WTC11 (cell line): ENCODE data around the gene CHRNA3. TPM values are rescaled to one million over a fixed set of nuclear protein-coding genes. Genes with fewer than 3 reads are reported as not detected.

Source experiments
- ATAC-seq: fragments of 200-7000 bp; cut with Tn5 transposase; 2 replicates; pipeline ENCODE4 v1.10.0; 2021; ENCODE audit warnings: mild to moderate bottlenecking, moderate library complexity
- CTCF ChIA-PET: fragments of 300-600 bp; sonication (Branson Sonifier 250); formaldehyde crosslinking; loops from one replicate; lab custom pipeline; 2021; ENCODE audit warnings: antibody characterized with exemption; lab: Charles Lee
- POLR2A ChIA-PET: fragments of 350-600 bp; sonication (Branson Sonifier 250); formaldehyde crosslinking; loops from one replicate; lab custom pipeline; 2021; ENCODE audit warnings: antibody characterized with exemption; lab: Charles Lee
- DNase-seq: peaks from one replicate; pipeline ENCODE4 v3.0.0; 2021; ENCODE audit warnings: low spot score
- H3K27ac Mint-ChIP-seq: 2 replicates; pipeline ENCODE4 v1.8.0; 2021; ENCODE audit warnings: mixed read lengths
- H3K27me3 Mint-ChIP-seq: 2 replicates; pipeline ENCODE4 v1.8.0; 2021; ENCODE audit warnings: low read depth, mild to moderate bottlenecking, moderate library complexity, mixed read lengths
- H3K36me3 Mint-ChIP-seq: 2 replicates; pipeline ENCODE4 v1.8.0; 2021; ENCODE audit warnings: mixed read lengths
- H3K4me1 Mint-ChIP-seq: 2 replicates; pipeline ENCODE4 v1.8.0; 2022; ENCODE audit warnings: mixed read lengths
- H3K4me3 Mint-ChIP-seq: 2 replicates; pipeline ENCODE4 v1.8.0; 2021; ENCODE audit warnings: mild to moderate bottlenecking, moderate library complexity, mixed read lengths
- H3K9me3 Mint-ChIP-seq: 2 replicates; pipeline ENCODE4 v1.8.0; 2021; ENCODE audit warnings: mixed read lengths
- ATF1 ChIP-seq: sonication (generic); formaldehyde crosslinking; IDR thresholded peaks from 2 replicates; pipeline ENCODE4 v1.8.1; 2023; ENCODE audit warnings: mild to moderate bottlenecking, moderate library complexity, missing genetic modification reagents
- CBFB ChIP-seq: sonication (generic); formaldehyde crosslinking; IDR thresholded peaks from 2 replicates; pipeline ENCODE4 v1.8.1; 2022; ENCODE audit warnings: mild to moderate bottlenecking, low read depth, missing genetic modification reagents
- CREM ChIP-seq: sonication (generic); formaldehyde crosslinking; IDR thresholded peaks from 2 replicates; pipeline ENCODE4 v1.8.1; 2022; ENCODE audit warnings: mild to moderate bottlenecking, missing genetic modification reagents, moderate library complexity
- GABPB1 ChIP-seq: sonication (generic); formaldehyde crosslinking; IDR thresholded peaks from 2 replicates; pipeline ENCODE4 v1.8.1; 2023; ENCODE audit warnings: mild to moderate bottlenecking, missing genetic modification reagents
- GRHL2 ChIP-seq: fragments of 250-450 bp; sonication (Bioruptor Pico); IDR thresholded peaks from 2 replicates; pipeline ENCODE4 v1.8.0; 2022; ENCODE audit warnings: mild to moderate bottlenecking, moderate library complexity; ENCODE audit not compliant: insufficient replicate concordance, severe bottlenecking
- HMGA2 ChIP-seq: fragments of 250-450 bp; sonication (Bioruptor Pico); IDR thresholded peaks from 2 replicates; pipeline ENCODE4 v1.4.0; 2021; ENCODE audit warnings: mild to moderate bottlenecking, moderate library complexity
- IRF2 ChIP-seq: sonication (generic); formaldehyde crosslinking; IDR thresholded peaks from 2 replicates; pipeline ENCODE4 v1.8.0; 2022; ENCODE audit warnings: low read depth, missing genetic modification reagents, borderline replicate concordance
- JAZF1 ChIP-seq: fragments of 250-450 bp; sonication (Bioruptor Pico); IDR thresholded peaks from 2 replicates; pipeline ENCODE4 v1.9.0; 2021; ENCODE audit warnings: moderate library complexity, mild to moderate bottlenecking, inconsistent platforms
- NFE2L1 ChIP-seq: sonication (generic); formaldehyde crosslinking; IDR thresholded peaks from 2 replicates; pipeline ENCODE4 v1.8.1; 2023; ENCODE audit warnings: missing genetic modification reagents
- NFYB ChIP-seq: sonication (generic); formaldehyde crosslinking; conservative IDR thresholded peaks from 2 replicates; pipeline ENCODE4 v1.8.0; 2022; ENCODE audit warnings: low read depth, missing genetic modification reagents
- NR1H2 ChIP-seq: sonication (generic); formaldehyde crosslinking; IDR thresholded peaks from 2 replicates; pipeline ENCODE4 v1.9.0; 2021; ENCODE audit warnings: mild to moderate bottlenecking, moderate library complexity, missing genetic modification reagents
- SOX15 ChIP-seq: fragments of 250-450 bp; sonication (Bioruptor Pico); IDR thresholded peaks from 2 replicates; pipeline ENCODE4 v1.9.0; 2021; ENCODE audit warnings: mild to moderate bottlenecking
- TCF7 ChIP-seq: sonication (generic); formaldehyde crosslinking; IDR thresholded peaks from 2 replicates; pipeline ENCODE4 v1.8.0; 2022; ENCODE audit warnings: mild to moderate bottlenecking, low read depth, missing genetic modification reagents, moderate library complexity
- TEAD1 ChIP-seq: sonication (generic); formaldehyde crosslinking; IDR thresholded peaks from 2 replicates; pipeline ENCODE4 v1.8.0; 2022; ENCODE audit warnings: mild to moderate bottlenecking, missing genetic modification reagents
- ZNF219 ChIP-seq: sonication (generic); formaldehyde crosslinking; IDR thresholded peaks from 2 replicates; pipeline ENCODE4 v1.8.0; 2023; ENCODE audit warnings: missing genetic modification reagents, mild to moderate bottlenecking, borderline replicate concordance
- total RNA-seq: library from RNA; stranded (reverse); gene quantifications from 3 replicates; pipeline ENCODE4 v1.2.3, GENCODE V29; 2021
- TF ChIP-seq, protein P1 (sequence below): sonication (generic); formaldehyde crosslinking; IDR thresholded peaks from 2 replicates; pipeline ENCODE4 v1.8.0; 2023; ENCODE audit warnings: missing genetic modification reagents
- TF ChIP-seq, protein P2 (sequence below): sonication (generic); formaldehyde crosslinking; IDR thresholded peaks from 2 replicates; pipeline ENCODE4 v1.8.1; 2023; ENCODE audit warnings: mild to moderate bottlenecking, missing genetic modification reagents, moderate library complexity
- TF ChIP-seq, protein P3 (sequence below): fragments of 250-450 bp; sonication (Bioruptor Pico); conservative IDR thresholded peaks from 2 replicates; pipeline ENCODE4 v1.9.0; 2021; ENCODE audit warnings: mild to moderate bottlenecking
- TF ChIP-seq, protein P4 (sequence below): sonication (generic); formaldehyde crosslinking; IDR thresholded peaks from 2 replicates; pipeline ENCODE4 v1.8.1; 2023; ENCODE audit warnings: mild to moderate bottlenecking, missing genetic modification reagents
- TF ChIP-seq, protein P5 (sequence below): sonication (generic); formaldehyde crosslinking; IDR thresholded peaks from 2 replicates; pipeline ENCODE4 v1.8.1; 2022; ENCODE audit warnings: mild to moderate bottlenecking, moderate library complexity, missing genetic modification reagents

CHRNA3 gene
- total RNA-seq, 1 experiment from 2014 or later, result 4.4 TPM

DNA sequence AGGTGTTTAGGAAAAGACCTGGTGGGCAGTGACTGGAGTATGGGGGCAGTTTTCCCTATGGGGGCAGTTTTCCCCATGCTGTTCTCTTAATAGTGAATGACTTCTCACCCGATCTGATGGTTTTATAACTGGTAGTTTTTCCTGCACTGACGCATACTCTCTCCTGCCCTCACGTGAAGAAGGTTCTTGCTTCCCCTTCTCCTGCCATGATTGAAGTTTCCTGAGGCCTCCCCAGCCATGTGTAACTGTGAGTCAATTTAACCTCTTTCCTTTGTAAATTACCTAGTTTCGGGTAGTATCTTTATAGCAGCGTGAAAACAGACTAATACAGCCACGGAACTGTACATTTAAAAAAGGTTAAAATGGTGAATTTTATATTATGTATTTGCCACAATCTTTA lies 45.2 kb upstream of the CHRNA3 start:
- Mint-ChIP-seq H3K27ac (no peak overlapping the region), H3K36me3 (no peaks in the 10 kb centered on the region), H3K4me1 (peaks cover 30% of the 10 kb centered on the region), H3K27me3 (peaks cover 30% of the 10 kb centered on the region), H3K9me3 (no peaks in the 10 kb centered on the region), H3K4me3 (no peak overlapping the region)
- DNase-seq (no peak), ATAC-seq (no peak)
- TF ChIP-seq, protein P1, sequence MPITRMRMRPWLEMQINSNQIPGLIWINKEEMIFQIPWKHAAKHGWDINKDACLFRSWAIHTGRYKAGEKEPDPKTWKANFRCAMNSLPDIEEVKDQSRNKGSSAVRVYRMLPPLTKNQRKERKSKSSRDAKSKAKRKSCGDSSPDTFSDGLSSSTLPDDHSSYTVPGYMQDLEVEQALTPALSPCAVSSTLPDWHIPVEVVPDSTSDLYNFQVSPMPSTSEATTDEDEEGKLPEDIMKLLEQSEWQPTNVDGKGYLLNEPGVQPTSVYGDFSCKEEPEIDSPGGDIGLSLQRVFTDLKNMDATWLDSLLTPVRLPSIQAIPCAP (CRISPR knock-in tag), result no peak
- TF ChIP-seq, protein P2, sequence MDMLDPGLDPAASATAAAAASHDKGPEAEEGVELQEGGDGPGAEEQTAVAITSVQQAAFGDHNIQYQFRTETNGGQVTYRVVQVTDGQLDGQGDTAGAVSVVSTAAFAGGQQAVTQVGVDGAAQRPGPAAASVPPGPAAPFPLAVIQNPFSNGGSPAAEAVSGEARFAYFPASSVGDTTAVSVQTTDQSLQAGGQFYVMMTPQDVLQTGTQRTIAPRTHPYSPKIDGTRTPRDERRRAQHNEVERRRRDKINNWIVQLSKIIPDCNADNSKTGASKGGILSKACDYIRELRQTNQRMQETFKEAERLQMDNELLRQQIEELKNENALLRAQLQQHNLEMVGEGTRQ (CRISPR knock-in tag), result no peak
- TF ChIP-seq, protein P3, sequence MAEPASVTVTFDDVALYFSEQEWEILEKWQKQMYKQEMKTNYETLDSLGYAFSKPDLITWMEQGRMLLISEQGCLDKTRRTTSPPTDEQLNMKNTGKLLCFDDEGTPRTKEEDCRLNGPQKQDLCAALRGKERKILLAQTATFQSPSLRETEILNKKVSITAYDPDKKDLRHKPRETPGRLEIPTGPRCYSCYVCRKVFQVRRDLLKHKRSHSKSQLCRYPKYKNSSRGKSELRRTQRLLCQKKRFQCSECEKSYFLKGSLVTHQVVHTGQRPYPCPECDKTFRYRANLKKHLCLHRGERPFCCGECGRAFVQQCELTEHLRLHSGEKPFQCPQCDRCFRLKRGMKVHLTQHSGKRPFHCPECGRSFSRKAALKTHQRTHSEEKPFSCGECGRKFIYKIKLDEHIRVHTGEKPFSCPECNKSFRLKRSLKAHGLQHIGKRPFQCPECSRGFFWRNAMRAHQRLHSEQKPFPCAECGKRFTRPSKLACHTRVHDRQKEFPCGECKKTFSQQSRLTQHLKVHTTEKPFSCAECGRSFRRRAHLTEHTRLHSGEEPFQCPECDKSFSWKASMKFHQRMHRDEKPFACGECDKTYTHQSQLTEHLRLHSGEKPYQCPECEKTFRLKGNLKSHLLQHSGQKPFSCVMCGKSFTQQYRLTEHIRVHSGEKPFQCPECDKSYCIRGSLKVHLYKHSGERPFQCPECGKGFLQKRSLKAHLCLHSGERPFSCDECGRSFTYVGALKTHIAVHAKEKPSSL, result no peak
- no peak for TF ChIP-seq TEAD1
- TF ChIP-seq, protein P4, sequence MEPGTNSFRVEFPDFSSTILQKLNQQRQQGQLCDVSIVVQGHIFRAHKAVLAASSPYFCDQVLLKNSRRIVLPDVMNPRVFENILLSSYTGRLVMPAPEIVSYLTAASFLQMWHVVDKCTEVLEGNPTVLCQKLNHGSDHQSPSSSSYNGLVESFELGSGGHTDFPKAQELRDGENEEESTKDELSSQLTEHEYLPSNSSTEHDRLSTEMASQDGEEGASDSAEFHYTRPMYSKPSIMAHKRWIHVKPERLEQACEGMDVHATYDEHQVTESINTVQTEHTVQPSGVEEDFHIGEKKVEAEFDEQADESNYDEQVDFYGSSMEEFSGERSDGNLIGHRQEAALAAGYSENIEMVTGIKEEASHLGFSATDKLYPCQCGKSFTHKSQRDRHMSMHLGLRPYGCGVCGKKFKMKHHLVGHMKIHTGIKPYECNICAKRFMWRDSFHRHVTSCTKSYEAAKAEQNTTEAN (CRISPR knock-in tag), result no peak
- POLR2A ChIA-PET, result no interaction called here
- CTCF ChIA-PET, result interaction anchor here (1.0 kb wide), 1 partner anchor 74 kb away, joined by 3 read pairs; no protein-coding TSS in a partner anchor

DNA sequence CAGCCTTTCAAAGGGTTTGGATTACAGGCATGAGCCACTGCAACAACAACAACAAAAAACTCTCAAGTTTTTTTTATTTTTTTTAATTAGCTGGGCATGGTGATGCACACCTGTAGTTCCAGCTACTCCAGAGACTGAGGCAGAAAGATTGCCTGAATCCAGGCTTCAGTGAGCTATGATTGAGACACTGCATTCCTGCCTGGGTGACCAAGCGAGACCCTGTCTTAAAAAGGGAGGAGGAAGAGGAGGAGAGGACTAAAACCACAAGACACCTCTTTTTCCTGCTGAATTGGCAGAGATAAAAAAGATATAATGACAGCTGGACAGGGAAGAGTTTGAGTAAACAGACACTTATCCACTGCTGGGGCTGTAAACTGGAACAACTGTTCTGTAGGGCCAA lies 42.9 kb upstream of the CHRNA3 start:
- 0 out of 2 replicates have a peak, but pooled peaks cover 2% of the 10 kb centered on the region for H3K9me3 Mint-ChIP-seq
- no peak overlapping the region for H3K27ac Mint-ChIP-seq
- no peak overlapping the region for H3K4me3 Mint-ChIP-seq
- peaks cover 30% of the 10 kb centered on the region for H3K27me3 Mint-ChIP-seq
- TF ChIP-seq HMGA2 (CRISPR knock-in tag) (no peak), JAZF1 (no peak), GRHL2 (no peak), GABPB1 (CRISPR knock-in tag) (no peak), TCF7 (CRISPR knock-in tag) (no peak), ATF1 (CRISPR knock-in tag) (no peak), IRF2 (no peak)
- TF ChIP-seq, protein P2 (CRISPR knock-in tag), result no peak
- TF ChIP-seq, protein P5, sequence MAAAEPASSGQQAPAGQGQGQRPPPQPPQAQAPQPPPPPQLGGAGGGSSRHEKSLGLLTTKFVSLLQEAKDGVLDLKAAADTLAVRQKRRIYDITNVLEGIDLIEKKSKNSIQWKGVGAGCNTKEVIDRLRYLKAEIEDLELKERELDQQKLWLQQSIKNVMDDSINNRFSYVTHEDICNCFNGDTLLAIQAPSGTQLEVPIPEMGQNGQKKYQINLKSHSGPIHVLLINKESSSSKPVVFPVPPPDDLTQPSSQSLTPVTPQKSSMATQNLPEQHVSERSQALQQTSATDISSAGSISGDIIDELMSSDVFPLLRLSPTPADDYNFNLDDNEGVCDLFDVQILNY, result no peak
- TF ChIP-seq, protein P1 (CRISPR knock-in tag), result no peak
- TF ChIP-seq, all 79 proteins: peak for 0
- ATAC-seq (no peak), DNase-seq (no peak)
- H3K4me1 Mint-ChIP-seq, result peaks cover 18% of the 10 kb centered on the region
- H3K36me3 Mint-ChIP-seq, result 0 out of 2 replicates have a peak, but pooled peaks cover 3% of the 10 kb centered on the region
- ChIA-PET CTCF (interaction anchor here (0.9 to 1.8 kb wide), 3 partner anchors 22 to 75 kb away, joined by 3 to 6 read pairs (median 4); no protein-coding TSS in a partner anchor), POLR2A (no interaction called here)

DNA sequence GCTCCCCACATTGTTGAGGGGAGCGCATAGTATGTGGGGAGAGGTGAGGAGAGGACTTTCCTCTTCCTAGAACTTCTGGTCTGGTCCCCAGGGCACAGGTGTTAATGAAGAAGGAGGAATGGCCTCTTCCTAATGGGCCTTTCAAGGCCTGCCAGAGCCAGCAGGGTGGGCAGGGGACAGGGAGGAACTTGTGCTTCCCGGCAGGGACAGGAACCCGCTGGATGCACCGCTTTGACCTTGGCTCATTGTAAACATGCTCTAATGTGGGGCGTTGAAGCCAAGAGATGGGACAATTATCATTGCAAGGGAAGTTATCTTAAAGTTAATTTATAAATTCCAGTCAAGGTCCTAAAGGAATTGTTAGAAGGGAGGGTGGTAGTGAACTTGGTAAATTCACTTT lies 41.2 kb upstream of the CHRNA3 start:
- TF ChIP-seq SOX15 (CRISPR knock-in tag), result no peak
- no peak for TF ChIP-seq NFE2L1
- no peak for TF ChIP-seq ZNF219 (CRISPR knock-in tag)
- TF ChIP-seq NFYB (CRISPR knock-in tag), result no peak
- no peak for TF ChIP-seq NR1H2 (CRISPR knock-in tag)
- TF ChIP-seq CBFB, result no peak
- no peak for TF ChIP-seq CREM (CRISPR knock-in tag)
- Mint-ChIP-seq H3K4me1 (peaks cover 8% of the 10 kb centered on the region), H3K27ac (no peak overlapping the region), H3K36me3 (0 out of 2 replicates have a peak, but pooled peaks cover 3% of the 10 kb centered on the region), H3K27me3 (peaks cover 16% of the 10 kb centered on the region), H3K9me3 (0 out of 2 replicates have a peak, but pooled peaks cover 2% of the 10 kb centered on the region), H3K4me3 (no peak overlapping the region)
- DNase-seq, result no peak
- POLR2A ChIA-PET, result no interaction called here
- ATAC-seq, result no peak
- CTCF ChIA-PET, result no interaction called here
